Neural cell (in vitro differentiated cells): ENCODE results near the gene CYP27A1. TPM values are rescaled to one million over a fixed set of nuclear protein-coding genes. Genes with fewer than 3 reads are reported as not detected.

Experiments
- H2AFZ ChIP-seq: fragments of 200-600, 300-800 bp; sonication (generic), shearing (Covaris generic); 2 replicates; pipeline ENCODE4 v1.6.0; 2014; ENCODE audit warnings: low read depth, mild to moderate bottlenecking, antibody characterized with exemption, low read length, moderate library complexity
- H3F3A ChIP-seq: fragments of 200-600 bp; shearing (Covaris generic); 2 replicates; pipeline ENCODE4 v1.6.1; 2016; ENCODE audit warnings: mild to moderate bottlenecking, moderate library complexity, mixed read lengths, antibody characterized with exemption, low read length; ENCODE audit not compliant: insufficient read depth, poor library complexity, severe bottlenecking
- H3K27ac ChIP-seq: fragments of 200-600, 300-800 bp; sonication (generic), shearing (Covaris generic); 2 replicates; pipeline ENCODE4 v1.5.1; 2014; ENCODE audit warnings: mild to moderate bottlenecking, low read length, moderate library complexity
- H3K27me3 ChIP-seq: fragments of 300-800, 200-600 bp; sonication (generic), shearing (Covaris generic); 2 replicates; pipeline ENCODE4 v1.6.0; 2014; ENCODE audit warnings: mild to moderate bottlenecking, low read depth, low read length, moderate library complexity; ENCODE audit not compliant: insufficient read depth
- H3K36me3 ChIP-seq: fragments of 300-800, 200-600 bp; sonication (generic), shearing (Covaris generic); 2 replicates; pipeline ENCODE4 v1.5.1; 2014; ENCODE audit warnings: mild to moderate bottlenecking, antibody characterized with exemption, low read length, moderate library complexity; ENCODE audit not compliant: insufficient read depth
- H3K4me2 ChIP-seq: fragments of 300-800, 200-600 bp; sonication (generic), shearing (Covaris generic); 2 replicates; pipeline ENCODE4 v1.6.0; 2014; ENCODE audit warnings: mild to moderate bottlenecking, low read length
- H3K4me3 ChIP-seq: fragments of 300-800, 200-600 bp; sonication (generic), shearing (Covaris generic); 2 replicates; pipeline ENCODE4 v1.5.1; 2014; ENCODE audit warnings: mild to moderate bottlenecking, low read length, moderate library complexity
- H3K79me2 ChIP-seq: fragments of 200-600 bp; shearing (Covaris generic); replicated peaks from 2 replicates; pipeline ENCODE4 v1.6.0; 2014; ENCODE audit warnings: mild to moderate bottlenecking, low read length, moderate library complexity; ENCODE audit not compliant: insufficient read depth
- H3K9ac ChIP-seq: fragments of 300-800, 200-600 bp; sonication (generic), shearing (Covaris generic); 2 replicates; pipeline ENCODE4 v1.6.1; 2016; ENCODE audit warnings: mild to moderate bottlenecking, low read length, mixed read lengths
- H3K9me2 ChIP-seq: fragments of 200-600 bp; shearing (Covaris generic); 2 replicates; pipeline ENCODE4 v1.6.1; 2016; ENCODE audit warnings: mild to moderate bottlenecking, low read length, mixed read lengths; ENCODE audit not compliant: insufficient read depth
- H3K9me3 ChIP-seq: fragments of 200-600, 300-800 bp; sonication (generic), shearing (Covaris generic); 2 replicates; pipeline ENCODE4 v1.6.1; 2016; ENCODE audit warnings: mild to moderate bottlenecking, mixed run types, low read length, moderate library complexity, mixed read lengths
- H4K20me1 ChIP-seq: fragments of 200-600 bp; shearing (Covaris generic); 2 replicates; pipeline ENCODE4 v1.6.1; 2016; ENCODE audit warnings: mild to moderate bottlenecking, mixed run types; ENCODE audit not compliant: insufficient read depth
- CTCF ChIP-seq: fragments of 450-650 bp; IDR thresholded peaks from 2 replicates; pipeline ENCODE4 v1.5.1; 2014; ENCODE audit warnings: antibody characterized with exemption, mild to moderate bottlenecking, moderate library complexity; ENCODE audit not compliant: poor library complexity, severe bottlenecking
- EP300 ChIP-seq: fragments of 450-650 bp; conservative IDR thresholded peaks from 2 replicates; pipeline ENCODE4 v1.6.1; 2014; ENCODE audit warnings: antibody characterized with exemption, mild to moderate bottlenecking, moderate library complexity; ENCODE audit not compliant: poor library complexity, severe bottlenecking
- EZH2 ChIP-seq: fragments of 200-600, 300-800 bp; shearing (Covaris generic), sonication (generic); IDR thresholded peaks from 2 replicates; pipeline ENCODE4 v1.6.1; 2014; ENCODE audit warnings: antibody characterized with exemption, low read length, borderline replicate concordance, mild to moderate bottlenecking; ENCODE audit not compliant: insufficient read depth, poor library complexity, severe bottlenecking
- MXI1 ChIP-seq: fragments of 450-650 bp; conservative IDR thresholded peaks from 2 replicates; pipeline ENCODE4 v1.6.1; 2014; ENCODE audit warnings: antibody characterized with exemption, mild to moderate bottlenecking; ENCODE audit not compliant: poor library complexity, severe bottlenecking
- POLR2AphosphoS5 ChIP-seq: IDR thresholded peaks from 2 replicates; pipeline ENCODE4 v1.6.1; 2012
- RAD21 ChIP-seq: fragments of 450-650 bp; conservative IDR thresholded peaks from 2 replicates; pipeline ENCODE4 v1.6.1; 2014; ENCODE audit warnings: antibody characterized with exemption, mild to moderate bottlenecking, moderate library complexity
- REST ChIP-seq: IDR thresholded peaks from 2 replicates; pipeline ENCODE4 v1.6.1; 2012; ENCODE audit warnings: borderline replicate concordance
- SMC3 ChIP-seq: fragments of 450-650 bp; conservative IDR thresholded peaks from 2 replicates; pipeline ENCODE4 v1.6.1; 2014; ENCODE audit warnings: antibody characterized with exemption, mild to moderate bottlenecking, moderate library complexity; ENCODE audit not compliant: poor library complexity
- TAF1 ChIP-seq: IDR thresholded peaks from 2 replicates; pipeline ENCODE4 v1.6.1; 2012; ENCODE audit warnings: low read depth
- polyA plus RNA-seq: library from polyadenylated mRNA; depleted of rRNA; stranded (reverse); fragments of >200 nt; gene quantifications from 2 replicates; pipeline ENCODE4 v1.2.3, GENCODE V29; 2014

The CYP27A1 gene
- polyA plus RNA-seq, 1 donor from 2014 or later, result not detected

- Histone ChIP-seq H3K27ac (no peak overlapping the region), H3K9me2 (no peaks in the 10 kb centered on the region), H3K9ac (no peak overlapping the region), H3F3A (no peaks in the 10 kb centered on the region), H3K27me3 (no peaks in the 10 kb centered on the region), H2AFZ (no peak overlapping the region), H3K36me3 (peaks cover 10% of the 10 kb centered on the region), H4K20me1 (no peaks in the 10 kb centered on the region), H3K4me2 (no peak overlapping the region), H3K79me2 (no peaks in the 10 kb centered on the region), H3K9me3 (no peaks in the 10 kb centered on the region), H3K4me3 (no peak overlapping the region)
- no peak for TF ChIP-seq EP300
- TF ChIP-seq RAD21, result no peak
- TF ChIP-seq MXI1, result no peak
- no peak for TF ChIP-seq REST
- TF ChIP-seq EZH2, result no peak
- no peak for TF ChIP-seq SMC3
- no peak for TF ChIP-seq TAF1
Observed at GRCh38 chr2:218736531-218736930, 45.4 kb upstream of the CYP27A1 start.

- Histone ChIP-seq H3K9me2 (no peaks in the 10 kb centered on the region), H3K27me3 (no peaks in the 10 kb centered on the region), H3K4me2 (no peak overlapping the region), H4K20me1 (no peaks in the 10 kb centered on the region), H3K9me3 (no peaks in the 10 kb centered on the region), H3K4me3 (no peak overlapping the region), H2AFZ (no peak overlapping the region), H3K36me3 (peaks cover 13% of the 10 kb centered on the region), H3K9ac (no peak overlapping the region), H3F3A (no peaks in the 10 kb centered on the region), H3K27ac (no peak overlapping the region), H3K79me2 (no peaks in the 10 kb centered on the region)
- TF ChIP-seq POLR2AphosphoS5 (no peak), TAF1 (no peak), EP300 (no peak), CTCF (no peak), EZH2 (no peak), MXI1 (no peak), SMC3 (no peak), REST (no peak), RAD21 (no peak)
Observed at GRCh38 chr2:218743068-218743467, 38.9 kb upstream of the CYP27A1 start.
